Adrenal gland (tissue), 5 donors: ENCODE results near the gene CAMK1D.

ENCODE experiments used
- CTCF ChIP-seq, 6 experiments: fragments of 450-650 bp in 4 of 6; fragments of 200-600 bp in 2 of 6; sonication (generic) in 1 of 6; IDR thresholded peaks; 1 replicate in 5 of 6; 2 replicates in 1 of 6; pipeline versions ENCODE4 v1.5.1 to v1.8.0; 2016 to 2021; ENCODE audit warnings: antibody characterized with exemption in 6 of 6, mild to moderate bottlenecking in 2 of 6, moderate library complexity in 1 of 6
- POLR2A ChIP-seq, 2 donors: fragments of 450-650 bp; IDR thresholded peaks; one replicate each; pipeline ENCODE4 v1.6.1; 2017; ENCODE audit warnings: antibody characterized with exemption in 2 of 2, mild to moderate bottlenecking in 2 of 2, moderate library complexity in 1 of 2
- donor health status: DM: no; HTN: no; CAD: no.

- no peak for TF ChIP-seq CTCF (IDR thresholded peaks at IDR 0.05)
- TF ChIP-seq POLR2A (IDR thresholded peaks at IDR 0.05) = no peak
Observed at GRCh38 chr10:12332572-12333379, 16.6 kb upstream of the CAMK1D start.
